AG04449 (cell line): ENCODE results near the gene RAMP1.
"Not testable (repeated sequence)": the region's sequence is repeated elsewhere in the genome, so short reads cannot be mapped to it uniquely, and the experiment has no call there.

Source experiments
- CTCF ChIA-PET: fragments of 350-600 bp; formaldehyde crosslinking; extraction: SDS; loops from one replicate; lab custom pipeline; 2021; ENCODE audit warnings: antibody characterized with exemption; lab: Yijun Ruan, JAX
- POLR2A ChIA-PET: fragments of 400-600, 350-600 bp; formaldehyde crosslinking; extraction: SDS; loops from one replicate; lab custom pipeline; 2020; ENCODE audit warnings: antibody characterized with exemption, inconsistent platforms; lab: Yijun Ruan, JAX
- DNase-seq: peaks from one replicate; pipeline ENCODE4 v3.0.0-alpha.2; 2010; ENCODE audit warnings: low read depth, low spot score
- H3K4me3 ChIP-seq: 2 replicates; pipeline ENCODE4 v1.5.1; 2011; ENCODE audit warnings: low read depth, mild to moderate bottlenecking, control low read depth, low read length
- TF ChIP-seq, protein P1 (sequence below): IDR thresholded peaks from one replicate; pipeline ENCODE4 v1.5.1; 2011; ENCODE audit warnings: mild to moderate bottlenecking, moderate library complexity, low read length, control low read depth, inconsistent platforms; ENCODE audit not compliant: insufficient read depth; ENCODE audit errors: missing control alignments

The RAMP1 gene

DNA sequence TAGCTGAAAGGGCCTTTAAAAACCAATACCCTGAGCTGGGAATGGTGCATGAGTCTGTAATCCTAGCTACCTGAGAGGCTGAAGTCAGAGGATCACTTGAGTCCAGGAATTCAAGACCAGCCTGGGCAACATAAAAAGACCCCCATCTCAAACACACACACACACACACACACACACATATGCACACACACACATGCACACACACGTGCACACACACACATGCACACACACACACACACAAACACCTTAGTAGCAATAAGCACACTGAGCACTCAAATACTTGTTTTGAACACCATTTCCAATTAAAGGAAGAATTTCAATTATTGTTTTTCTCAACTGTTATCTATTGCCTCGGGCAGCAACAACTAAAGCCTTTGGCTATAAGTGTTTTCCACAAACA, 81.8 kb downstream of the RAMP1 start:
- ChIA-PET CTCF (no interaction called here), POLR2A (no interaction called here)
- no peak for DNase-seq
- no peak overlapping the region for H3K4me3 ChIP-seq
- TF ChIP-seq, protein P1, sequence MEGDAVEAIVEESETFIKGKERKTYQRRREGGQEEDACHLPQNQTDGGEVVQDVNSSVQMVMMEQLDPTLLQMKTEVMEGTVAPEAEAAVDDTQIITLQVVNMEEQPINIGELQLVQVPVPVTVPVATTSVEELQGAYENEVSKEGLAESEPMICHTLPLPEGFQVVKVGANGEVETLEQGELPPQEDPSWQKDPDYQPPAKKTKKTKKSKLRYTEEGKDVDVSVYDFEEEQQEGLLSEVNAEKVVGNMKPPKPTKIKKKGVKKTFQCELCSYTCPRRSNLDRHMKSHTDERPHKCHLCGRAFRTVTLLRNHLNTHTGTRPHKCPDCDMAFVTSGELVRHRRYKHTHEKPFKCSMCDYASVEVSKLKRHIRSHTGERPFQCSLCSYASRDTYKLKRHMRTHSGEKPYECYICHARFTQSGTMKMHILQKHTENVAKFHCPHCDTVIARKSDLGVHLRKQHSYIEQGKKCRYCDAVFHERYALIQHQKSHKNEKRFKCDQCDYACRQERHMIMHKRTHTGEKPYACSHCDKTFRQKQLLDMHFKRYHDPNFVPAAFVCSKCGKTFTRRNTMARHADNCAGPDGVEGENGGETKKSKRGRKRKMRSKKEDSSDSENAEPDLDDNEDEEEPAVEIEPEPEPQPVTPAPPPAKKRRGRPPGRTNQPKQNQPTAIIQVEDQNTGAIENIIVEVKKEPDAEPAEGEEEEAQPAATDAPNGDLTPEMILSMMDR = no peak

DNA sequence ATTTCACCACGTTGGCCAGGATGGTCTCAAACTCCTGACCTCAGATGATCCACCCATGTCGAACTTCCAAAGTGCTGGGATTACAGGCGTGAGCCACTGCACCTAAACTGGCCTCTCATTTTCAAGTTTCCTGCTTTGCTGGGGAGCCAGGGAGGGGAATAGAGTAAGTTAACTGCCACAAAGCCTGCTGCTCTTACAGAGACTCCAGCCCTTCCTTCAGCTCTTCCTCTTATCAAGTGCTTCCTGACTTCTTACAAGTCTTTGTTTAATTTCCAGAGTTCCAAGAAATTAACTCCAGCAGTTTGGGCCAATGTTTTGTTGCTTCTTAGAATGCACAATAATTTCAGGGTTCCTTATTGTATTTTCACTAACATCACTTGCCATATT, 83.1 kb downstream of the RAMP1 start:
- ChIA-PET CTCF (no interaction called here), POLR2A (no interaction called here)
- no peak overlapping the region for H3K4me3 ChIP-seq
- no peak for DNase-seq
- TF ChIP-seq, protein P1 = no peak

DNA sequence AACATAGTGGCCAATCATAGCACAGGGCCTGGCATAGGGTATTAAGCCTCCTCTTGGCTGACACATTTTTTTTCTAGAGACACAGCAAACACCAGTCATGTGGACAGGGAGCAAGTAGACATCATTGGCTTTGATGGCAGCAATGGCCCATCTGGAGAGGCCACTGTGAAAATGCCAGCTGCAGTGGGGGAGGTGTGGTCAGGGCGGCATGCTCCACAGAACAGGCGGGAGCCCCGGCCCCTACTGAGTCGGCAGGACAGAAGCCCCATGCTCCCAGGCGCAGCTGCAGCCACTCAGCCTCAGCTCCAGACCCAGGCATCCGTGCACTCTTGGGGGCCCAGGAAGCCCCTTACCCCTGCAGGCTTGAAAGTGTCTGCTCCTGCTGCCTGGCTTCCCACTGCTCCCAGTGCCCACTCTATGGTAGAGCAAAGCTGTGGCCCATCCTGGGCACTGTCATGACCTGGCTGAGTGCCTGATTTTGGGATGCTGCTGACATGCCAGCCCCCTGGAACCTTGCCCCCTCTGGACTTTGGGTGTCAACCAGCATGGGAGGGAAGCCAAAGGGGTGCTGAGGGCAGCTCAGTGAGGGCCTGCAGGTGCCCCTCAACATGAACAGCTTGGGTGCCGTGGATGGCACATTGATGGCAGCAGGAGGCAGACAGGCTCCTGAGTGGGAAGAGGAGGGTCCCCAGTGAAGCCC, 84.1 kb downstream of the RAMP1 start:
- DNase-seq = no peak
- CTCF ChIA-PET = interaction anchor here (1.3 kb wide), 1 partner anchor 20 kb away, joined by 4 read pairs; no protein-coding TSS in a partner anchor
- TF ChIP-seq, protein P1 = no peak
- POLR2A ChIA-PET = no interaction called here
- H3K4me3 ChIP-seq = no peak overlapping the region

DNA sequence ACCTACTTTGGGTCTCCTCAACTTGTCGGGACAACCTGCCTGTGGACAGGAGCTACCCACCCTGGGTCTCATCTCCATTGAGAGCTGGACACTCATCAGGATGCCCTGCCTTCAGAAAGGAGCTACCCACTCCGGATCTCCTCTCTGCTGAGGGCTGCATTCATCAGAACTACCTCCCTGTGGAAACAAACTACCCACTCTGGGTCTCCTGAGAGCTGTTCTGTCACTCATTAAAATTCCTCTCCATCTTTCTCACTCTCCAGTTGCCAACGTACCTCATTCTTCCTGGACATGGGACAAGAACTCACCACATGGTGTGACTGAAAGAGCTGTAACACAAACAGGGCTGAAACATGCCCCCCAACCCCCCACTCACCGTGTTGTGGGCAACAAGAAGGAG, 84.9 kb downstream of the RAMP1 start:
- TF ChIP-seq, protein P1 = no peak
- no peak for DNase-seq
- H3K4me3 ChIP-seq = no peak overlapping the region
- CTCF ChIA-PET = interaction anchor here (1.0 to 1.3 kb wide), 2 partner anchors 21 to 323 kb away, joined by 3 to 4 read pairs; no protein-coding TSS in a partner anchor
- POLR2A ChIA-PET = no interaction called here

DNA sequence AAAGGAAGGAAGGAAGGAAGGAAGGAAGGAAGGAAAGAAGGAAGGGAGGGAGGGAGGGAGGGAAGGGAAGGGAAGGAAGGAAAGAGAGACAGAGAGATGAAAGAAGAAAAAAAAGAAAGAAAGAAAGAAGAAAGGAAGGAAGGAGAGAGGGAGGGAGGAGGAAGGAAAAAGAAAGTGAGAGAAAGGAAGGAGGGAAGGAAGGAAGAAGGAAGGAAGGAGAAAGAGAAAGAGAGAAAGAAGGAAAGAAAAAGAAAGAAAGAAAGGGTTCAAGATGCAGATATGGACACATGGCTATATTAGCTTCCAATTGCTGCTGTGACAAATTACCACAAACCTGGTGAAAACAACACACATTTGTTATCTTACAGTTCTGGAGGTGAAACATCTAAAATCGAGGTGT, 87.0 kb downstream of the RAMP1 start:
- POLR2A ChIA-PET = no interaction called here
- TF ChIP-seq, protein P1 = no peak
- CTCF ChIA-PET = interaction anchor here (1.6 kb wide), 1 partner anchor 23 kb away, joined by 7 read pairs; no protein-coding TSS in a partner anchor
- no peak overlapping the region for H3K4me3 ChIP-seq
- DNase-seq = no peak

DNA sequence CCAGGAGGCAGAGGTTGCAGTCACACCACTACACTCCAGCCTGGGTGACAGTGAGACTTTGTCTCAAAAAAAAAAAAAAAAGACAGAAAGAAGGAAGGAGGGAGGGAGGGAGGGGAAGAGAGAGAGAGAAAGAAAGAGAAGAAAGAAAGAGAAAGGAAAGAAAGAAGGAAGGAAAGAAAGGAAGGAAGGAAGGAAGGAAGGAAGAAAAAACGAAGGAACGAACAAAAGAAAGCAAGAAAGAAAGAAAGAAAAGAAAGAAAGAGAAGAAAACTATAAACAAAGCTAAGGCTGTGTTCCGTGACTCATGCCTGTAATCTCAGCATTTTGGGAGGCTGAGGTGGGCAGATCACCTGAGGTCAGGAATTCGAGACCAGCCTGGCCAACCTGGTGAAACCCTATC, 91.9 kb downstream of the RAMP1 start:
- H3K4me3 ChIP-seq, CTCF ChIA-PET, DNase-seq: not testable (repeated sequence)
- POLR2A ChIA-PET = interaction anchor here (0.9 kb wide), 1 partner anchor 17 kb away, joined by 3 read pairs; no protein-coding TSS in a partner anchor
